ENCODE measurements around the gene COG4.

GRCh38 chr16:70441406-70441990 lies 81.9 kb downstream of the COG4 start:
- no peak for TF ChIP-seq CTCF (conservative IDR thresholded peaks at IDR 0.05 in 1 of 2, IDR thresholded peaks at IDR 0.05 in 1 of 2; ENCODE audit: extremely low read depth in 1 of 2, insufficient read depth in 1 of 2, low read depth in 1 of 2, low read length in 2 of 2)
- no peak for TF ChIP-seq EZH2 (IDR thresholded peaks at IDR 0.05; ENCODE audit: borderline replicate concordance, low read length)
